ENCODE data around the gene PSMA7.

Gene PSMA7

DNA sequence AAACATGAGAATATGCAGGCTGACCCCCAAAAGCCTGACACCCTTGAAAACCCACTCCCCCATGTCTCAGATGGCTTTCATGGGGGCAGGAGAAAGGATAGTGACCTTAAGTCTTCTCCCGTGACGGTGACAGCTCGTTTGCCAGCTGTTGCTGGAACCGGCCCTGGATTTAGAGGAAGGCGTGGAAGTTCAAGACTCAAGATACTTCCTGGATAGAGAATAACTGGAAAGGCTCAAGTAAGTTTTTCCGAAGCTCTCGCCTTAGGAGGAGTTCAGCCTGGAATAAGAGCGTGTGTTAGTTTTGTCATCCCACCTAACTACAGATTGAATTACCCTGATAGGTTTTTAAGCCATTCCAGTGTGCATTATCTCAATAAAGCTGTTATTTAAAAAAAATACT is 28.1 kb upstream of the PSMA7 start:
- no peak for DNase-seq (ENCODE audit: low spot score)
- TF ChIP-seq, protein P1, sequence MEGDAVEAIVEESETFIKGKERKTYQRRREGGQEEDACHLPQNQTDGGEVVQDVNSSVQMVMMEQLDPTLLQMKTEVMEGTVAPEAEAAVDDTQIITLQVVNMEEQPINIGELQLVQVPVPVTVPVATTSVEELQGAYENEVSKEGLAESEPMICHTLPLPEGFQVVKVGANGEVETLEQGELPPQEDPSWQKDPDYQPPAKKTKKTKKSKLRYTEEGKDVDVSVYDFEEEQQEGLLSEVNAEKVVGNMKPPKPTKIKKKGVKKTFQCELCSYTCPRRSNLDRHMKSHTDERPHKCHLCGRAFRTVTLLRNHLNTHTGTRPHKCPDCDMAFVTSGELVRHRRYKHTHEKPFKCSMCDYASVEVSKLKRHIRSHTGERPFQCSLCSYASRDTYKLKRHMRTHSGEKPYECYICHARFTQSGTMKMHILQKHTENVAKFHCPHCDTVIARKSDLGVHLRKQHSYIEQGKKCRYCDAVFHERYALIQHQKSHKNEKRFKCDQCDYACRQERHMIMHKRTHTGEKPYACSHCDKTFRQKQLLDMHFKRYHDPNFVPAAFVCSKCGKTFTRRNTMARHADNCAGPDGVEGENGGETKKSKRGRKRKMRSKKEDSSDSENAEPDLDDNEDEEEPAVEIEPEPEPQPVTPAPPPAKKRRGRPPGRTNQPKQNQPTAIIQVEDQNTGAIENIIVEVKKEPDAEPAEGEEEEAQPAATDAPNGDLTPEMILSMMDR (IDR thresholded peaks at IDR 0.05; ENCODE audit: extremely low read depth, insufficient read depth, missing control alignments) = no peak
- in situ Hi-C loops (cut with MboI; ENCODE audit: low pct_unique_long_range_greater_than_20kb, low sequenced_read_pairs, unreplicated experiment) = no loop called here

DNA sequence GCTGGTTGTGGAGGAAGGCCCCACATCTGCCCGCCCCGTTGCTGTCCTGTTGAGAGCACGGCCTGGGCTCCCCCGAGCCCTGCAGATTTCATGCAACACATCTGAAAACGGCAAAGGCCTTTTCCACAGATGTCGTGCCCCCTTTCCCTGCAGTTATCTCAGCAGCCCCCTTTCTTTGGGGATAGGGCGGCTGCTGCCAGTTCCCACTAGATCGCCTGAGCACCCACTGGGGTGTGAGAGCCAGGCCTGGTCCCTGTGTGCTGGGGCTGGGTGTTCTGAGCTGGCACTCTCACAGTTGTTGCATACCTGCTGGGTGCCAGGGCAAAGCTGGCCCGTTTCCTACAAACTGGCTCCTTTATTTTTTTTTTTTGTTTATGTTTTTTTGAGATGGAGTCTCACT is 27.3 kb upstream of the PSMA7 start:
- TF ChIP-seq, protein P1 (IDR thresholded peaks at IDR 0.05; ENCODE audit: extremely low read depth, insufficient read depth, missing control alignments) = no peak
- no peak for DNase-seq (ENCODE audit: low spot score)
- in situ Hi-C loops (cut with MboI; ENCODE audit: low pct_unique_long_range_greater_than_20kb, low sequenced_read_pairs, unreplicated experiment) = no loop called here

DNA sequence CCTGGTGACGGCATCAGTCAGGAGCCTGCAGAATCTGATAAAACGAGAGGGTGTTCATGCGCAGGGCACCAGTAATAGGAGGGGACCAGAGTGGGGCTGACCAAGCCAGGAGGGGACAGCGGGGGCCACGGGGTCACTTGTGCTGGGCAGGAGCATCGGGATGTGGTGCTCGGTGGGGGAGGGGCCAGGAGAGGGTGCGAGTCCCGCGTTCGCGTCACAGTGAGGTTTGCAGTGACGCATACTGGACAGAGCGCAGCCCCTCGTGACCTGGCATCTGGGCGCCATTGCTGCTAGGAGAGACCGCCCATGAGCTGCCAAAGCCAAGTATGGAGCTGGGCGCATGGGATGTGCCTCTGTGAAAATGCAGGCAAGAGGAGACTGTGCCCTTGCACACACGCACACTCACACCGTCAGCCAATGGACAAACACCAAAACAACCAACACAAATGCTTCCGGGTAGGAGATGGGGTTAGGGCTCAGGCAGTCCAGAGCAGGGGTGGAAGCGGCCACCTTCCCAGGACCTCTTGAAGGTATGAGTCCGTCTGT is 25.8 kb upstream of the PSMA7 start:
- DNase-seq (ENCODE audit: low spot score) = no peak
- TF ChIP-seq, protein P1 (IDR thresholded peaks at IDR 0.05; ENCODE audit: extremely low read depth, insufficient read depth, missing control alignments) = no peak
- in situ Hi-C loops (cut with MboI; ENCODE audit: low pct_unique_long_range_greater_than_20kb, low sequenced_read_pairs, unreplicated experiment) = no loop called here

DNA sequence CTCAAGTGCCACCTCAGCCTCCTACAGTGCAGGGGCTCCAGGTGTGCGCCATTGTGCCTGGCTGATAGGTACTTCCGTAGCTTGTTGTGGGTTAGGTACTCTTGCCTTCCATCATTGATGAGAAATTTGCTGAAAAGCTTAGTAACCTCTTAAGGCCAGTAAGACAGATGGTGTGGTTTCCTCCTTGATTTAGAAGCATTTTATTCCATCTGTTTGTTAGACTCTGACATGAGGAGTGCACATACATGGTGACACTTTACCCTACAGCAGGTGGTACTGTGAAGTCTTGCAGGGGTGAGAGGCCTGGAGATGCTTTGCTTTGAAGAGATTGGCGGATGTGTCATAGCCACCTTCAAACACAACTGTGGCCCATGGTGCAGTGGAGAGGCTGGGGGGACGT is 24.9 kb upstream of the PSMA7 start:
- TF ChIP-seq, protein P1 (IDR thresholded peaks at IDR 0.05; ENCODE audit: extremely low read depth, insufficient read depth, missing control alignments) = no peak
- in situ Hi-C loops (cut with MboI; ENCODE audit: low pct_unique_long_range_greater_than_20kb, low sequenced_read_pairs, unreplicated experiment) = no loop called here
- DNase-seq (ENCODE audit: low spot score) = no peak

DNA sequence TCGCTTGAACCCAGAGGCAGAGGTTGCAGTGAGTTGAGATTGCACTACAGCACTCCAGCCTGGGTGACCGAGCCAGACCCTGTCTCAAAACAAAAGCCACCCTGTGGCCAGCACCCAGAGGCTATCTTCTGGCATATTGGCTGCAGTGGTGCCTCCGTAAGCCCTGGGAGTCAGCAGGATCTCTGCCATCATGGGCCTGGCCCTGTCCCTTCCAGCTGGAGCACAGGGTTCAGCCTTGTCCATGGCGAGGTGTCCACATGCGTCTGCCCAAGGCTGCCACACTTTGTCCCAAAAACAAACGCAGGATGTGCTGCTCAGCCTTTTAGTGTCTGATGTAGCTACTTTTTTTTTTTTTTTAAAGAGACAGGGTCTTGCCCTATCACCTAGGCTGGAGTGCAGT is 24.3 kb upstream of the PSMA7 start:
- in situ Hi-C loops (cut with MboI; ENCODE audit: low pct_unique_long_range_greater_than_20kb, low sequenced_read_pairs, unreplicated experiment) = no loop called here
- DNase-seq (ENCODE audit: low spot score) = no peak

DNA sequence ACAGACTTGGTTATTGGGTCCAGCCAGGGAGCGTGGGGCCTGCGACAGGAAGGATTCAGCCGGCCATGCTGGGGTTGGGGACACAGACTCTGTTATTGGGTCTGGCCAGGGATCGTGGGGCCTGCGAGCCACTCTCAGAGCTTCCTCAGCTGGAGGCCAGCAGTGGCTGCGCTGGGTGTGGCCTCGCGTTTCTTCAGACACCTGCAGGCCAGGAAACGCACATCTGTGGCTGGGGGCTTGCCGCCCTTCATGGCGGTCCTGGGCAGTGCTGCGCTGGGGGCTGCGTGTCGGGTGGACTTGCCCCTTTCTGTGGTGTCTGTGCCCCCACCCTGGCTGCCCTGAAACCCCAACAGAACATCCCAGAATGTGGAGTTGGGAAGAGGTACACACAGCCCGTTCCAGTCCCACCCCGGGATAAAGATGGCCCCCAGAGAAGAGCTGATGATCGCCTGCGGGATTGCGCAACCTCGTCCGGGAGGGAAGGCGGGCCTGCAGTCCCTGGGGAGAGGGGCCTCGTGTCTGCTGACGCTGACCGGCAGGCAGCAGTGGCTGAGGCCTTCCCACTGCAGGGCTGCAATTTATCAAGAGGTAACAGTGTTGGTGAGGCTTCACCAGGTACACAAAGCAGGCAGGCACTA is 22.7 kb upstream of the PSMA7 start:
- no peak for DNase-seq (ENCODE audit: low spot score)
- TF ChIP-seq, protein P1 (IDR thresholded peaks at IDR 0.05; ENCODE audit: extremely low read depth, insufficient read depth, missing control alignments) = no peak
- in situ Hi-C loops (cut with MboI; ENCODE audit: low pct_unique_long_range_greater_than_20kb, low sequenced_read_pairs, unreplicated experiment) = no loop called here

More for the DNA sequence above, 24.3 kb upstream of the PSMA7 start:
- TF ChIP-seq, protein P1 (IDR thresholded peaks at IDR 0.05; ENCODE audit: extremely low read depth, insufficient read depth, missing control alignments) = no peak

Measured in GM13977 (cell line).